ENCODE measurements around the gene NELL1.

DNA sequence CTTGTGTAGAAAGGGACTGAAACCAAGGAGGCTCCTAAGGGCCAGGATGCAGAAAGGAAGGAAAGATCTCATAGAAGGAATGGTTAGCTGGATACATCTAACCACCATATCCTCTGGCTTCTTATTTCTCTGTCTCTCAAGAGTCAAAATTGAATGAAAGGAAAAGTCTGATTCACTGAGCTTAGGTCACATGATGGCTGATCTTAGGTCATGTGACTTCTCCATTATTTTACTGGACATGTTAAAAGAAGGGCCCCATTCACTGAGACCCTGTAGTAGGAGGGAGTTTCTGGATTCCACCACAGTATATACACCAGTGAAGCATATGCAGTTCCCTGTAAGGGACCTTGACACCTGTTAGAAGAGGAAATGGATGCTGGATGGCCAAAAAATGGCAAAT is 516.6 kb downstream of the NELL1 start:
- TF ChIP-seq, protein P1, sequence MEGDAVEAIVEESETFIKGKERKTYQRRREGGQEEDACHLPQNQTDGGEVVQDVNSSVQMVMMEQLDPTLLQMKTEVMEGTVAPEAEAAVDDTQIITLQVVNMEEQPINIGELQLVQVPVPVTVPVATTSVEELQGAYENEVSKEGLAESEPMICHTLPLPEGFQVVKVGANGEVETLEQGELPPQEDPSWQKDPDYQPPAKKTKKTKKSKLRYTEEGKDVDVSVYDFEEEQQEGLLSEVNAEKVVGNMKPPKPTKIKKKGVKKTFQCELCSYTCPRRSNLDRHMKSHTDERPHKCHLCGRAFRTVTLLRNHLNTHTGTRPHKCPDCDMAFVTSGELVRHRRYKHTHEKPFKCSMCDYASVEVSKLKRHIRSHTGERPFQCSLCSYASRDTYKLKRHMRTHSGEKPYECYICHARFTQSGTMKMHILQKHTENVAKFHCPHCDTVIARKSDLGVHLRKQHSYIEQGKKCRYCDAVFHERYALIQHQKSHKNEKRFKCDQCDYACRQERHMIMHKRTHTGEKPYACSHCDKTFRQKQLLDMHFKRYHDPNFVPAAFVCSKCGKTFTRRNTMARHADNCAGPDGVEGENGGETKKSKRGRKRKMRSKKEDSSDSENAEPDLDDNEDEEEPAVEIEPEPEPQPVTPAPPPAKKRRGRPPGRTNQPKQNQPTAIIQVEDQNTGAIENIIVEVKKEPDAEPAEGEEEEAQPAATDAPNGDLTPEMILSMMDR (IDR thresholded peaks at IDR 0.05), result no peak
- TF ChIP-seq POLR2AphosphoS5 (IDR thresholded peaks at IDR 0.05), result no peak
- no peak for TF ChIP-seq POLR2A (IDR thresholded peaks at IDR 0.05)
- TF ChIP-seq EP300 (IDR thresholded peaks at IDR 0.05; ENCODE audit: low read depth), result no peak

Data from transverse colon (tissue), 4 donors.